Activated T-cell treated with anti-CD3 and anti-CD28 coated beads for 48 hours (primary cell): ENCODE measurements around the gene LYG2.
"Not testable (repeated sequence)": the region's sequence is repeated elsewhere in the genome, so short reads cannot be mapped to it uniquely, and the experiment has no call there.

Experiments used
- DNase-seq: peaks from one replicate; pipeline ENCODE4 v3.0.0-alpha.2; 2020; ENCODE audit warnings: low read depth

The LYG2 gene, protein sequence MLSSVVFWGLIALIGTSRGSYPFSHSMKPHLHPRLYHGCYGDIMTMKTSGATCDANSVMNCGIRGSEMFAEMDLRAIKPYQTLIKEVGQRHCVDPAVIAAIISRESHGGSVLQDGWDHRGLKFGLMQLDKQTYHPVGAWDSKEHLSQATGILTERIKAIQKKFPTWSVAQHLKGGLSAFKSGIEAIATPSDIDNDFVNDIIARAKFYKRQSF

GRCh38 chr2:99255491-99256318, at the start of gene LYG2:
Gene LYG2 (minus strand): TSS chr2:99255666. CDS start chr2:99254260, 1,406 bp downstream.
- no peak for DNase-seq

GRCh38 chr2:99301097-99301496, 45.6 kb upstream of the LYG2 start, which contains the start of gene LYG1:
Gene LYG1 (minus strand): TSS chr2:99301197. CDS start chr2:99295670, 5,527 bp downstream.
- DNase-seq = not testable (repeated sequence)

GRCh38 chr2:99299580-99299979, 44.1 kb upstream of the LYG2 start:
- no peak for DNase-seq

GRCh38 chr2:99297994-99298393, 42.5 kb upstream of the LYG2 start:
- DNase-seq = no peak

GRCh38 chr2:99285526-99285925, 30.1 kb upstream of the LYG2 start:
- no peak for DNase-seq

- DNase-seq = no peak
Measured at GRCh38 chr2:99279969-99280695, 24.7 kb upstream of the LYG2 start.

- DNase-seq = no peak
Measured at GRCh38 chr2:99278793-99279291, 23.4 kb upstream of the LYG2 start.

GRCh38 chr2:99278195-99278765, 22.8 kb upstream of the LYG2 start:
- not testable (repeated sequence) for DNase-seq

GRCh38 chr2:99275882-99276281, 20.4 kb upstream of the LYG2 start:
- no peak for DNase-seq

DNA sequence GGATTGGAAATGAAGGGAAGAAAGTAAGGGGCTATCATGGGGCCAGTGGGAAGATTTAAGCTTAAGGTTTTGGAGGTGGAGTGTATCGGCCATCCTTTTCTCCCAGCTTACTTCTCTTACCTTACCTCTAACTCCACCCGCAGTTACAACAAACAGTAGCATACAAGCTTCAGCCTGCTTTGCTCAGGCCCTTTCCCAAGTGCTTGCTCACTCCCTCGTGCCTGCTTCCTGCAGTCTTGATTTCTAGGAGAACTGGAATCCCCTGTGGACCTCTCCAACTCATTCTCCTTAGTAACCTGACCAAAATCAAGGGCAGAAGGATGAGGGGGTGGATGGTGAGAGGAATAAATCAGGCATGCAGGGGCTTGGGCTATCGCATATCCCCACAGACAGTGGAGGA, 5.8 kb upstream of the LYG2 start:
- no peak for DNase-seq

DNA sequence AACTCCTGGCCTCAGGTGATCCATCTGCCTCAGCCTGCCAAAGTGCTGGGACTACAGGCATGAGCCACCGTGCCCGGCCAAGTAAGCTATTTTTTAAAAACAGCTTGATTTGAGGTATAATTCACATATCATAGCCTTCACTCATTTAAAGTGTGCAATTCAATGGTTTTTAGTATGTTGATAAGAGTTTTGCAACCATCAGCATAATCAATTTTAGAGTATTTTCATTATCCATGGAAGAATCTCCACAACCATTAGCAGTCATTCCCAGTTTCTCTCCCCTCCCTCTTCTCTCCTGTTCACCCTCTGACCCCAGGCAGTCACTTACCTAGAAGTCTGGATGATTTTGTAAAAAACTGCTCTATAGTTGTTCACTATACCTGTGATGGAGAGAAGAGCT, 4.7 kb upstream of the LYG2 start:
- no peak for DNase-seq

DNA sequence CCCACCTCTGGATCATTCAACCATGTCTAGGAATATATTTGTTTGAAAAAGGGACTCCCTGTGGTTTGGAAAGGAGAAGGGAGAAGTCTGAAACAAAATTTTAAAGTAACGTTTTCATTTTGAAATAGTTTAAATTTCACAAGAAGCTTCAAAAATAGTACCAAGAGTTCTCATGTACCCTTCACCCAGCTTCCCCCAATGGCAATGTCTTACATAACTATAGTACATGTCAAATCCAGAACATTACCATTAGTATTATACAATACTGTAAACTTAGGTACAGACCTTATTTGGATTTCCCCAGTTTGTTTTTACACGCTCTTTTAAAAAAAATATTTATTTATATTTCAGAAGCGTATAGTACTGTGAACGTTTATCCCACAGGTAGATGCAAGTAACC, 4.0 kb upstream of the LYG2 start:
- no peak for DNase-seq

DNA sequence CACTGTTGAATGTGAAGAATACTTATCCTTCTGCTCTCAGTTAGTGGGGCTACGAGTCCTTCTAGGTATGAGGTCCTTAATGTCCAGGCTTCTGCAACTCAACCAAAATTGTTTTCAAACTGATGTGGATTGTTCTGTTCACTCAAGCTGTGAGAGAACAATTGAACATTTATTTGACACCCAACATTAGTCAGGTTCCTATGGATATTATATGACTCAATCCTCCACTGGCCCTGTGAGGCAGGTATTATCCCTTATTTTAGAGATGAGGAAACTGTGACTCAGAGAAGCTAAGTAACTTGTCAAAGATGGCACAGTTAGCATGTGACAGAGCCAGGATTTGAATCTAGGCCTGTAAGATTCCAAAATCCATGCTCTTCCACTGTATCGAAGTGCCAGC, 1.2 kb upstream of the LYG2 start:
- DNase-seq = no peak

DNA sequence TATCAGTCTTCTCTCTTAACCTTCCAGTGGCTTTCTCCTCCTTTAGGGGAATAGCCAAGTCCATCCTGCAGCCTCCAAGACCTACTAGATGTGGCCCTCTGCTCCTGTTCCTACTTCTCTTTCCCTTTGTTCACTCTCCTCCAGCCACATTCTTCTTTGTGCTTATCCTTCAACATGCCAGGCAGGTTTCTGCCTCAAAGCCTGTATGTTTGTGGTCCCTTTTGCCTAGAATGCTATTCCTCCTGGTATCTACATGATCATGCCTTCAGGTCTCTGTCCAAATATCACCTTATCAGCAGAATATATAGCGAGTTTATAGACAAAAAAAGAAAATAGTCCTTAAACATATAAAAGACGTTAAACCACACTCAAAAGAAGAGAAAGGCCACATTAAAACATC, 5.5 kb downstream of the LYG2 start:
- DNase-seq = no peak

GRCh38 chr2:99242151-99242550, 13.3 kb downstream of the LYG2 start:
- DNase-seq = no peak

GRCh38 chr2:99240431-99240830, 15.0 kb downstream of the LYG2 start:
- DNase-seq = no peak

GRCh38 chr2:99238599-99238998, 16.9 kb downstream of the LYG2 start:
- no peak for DNase-seq

DNA sequence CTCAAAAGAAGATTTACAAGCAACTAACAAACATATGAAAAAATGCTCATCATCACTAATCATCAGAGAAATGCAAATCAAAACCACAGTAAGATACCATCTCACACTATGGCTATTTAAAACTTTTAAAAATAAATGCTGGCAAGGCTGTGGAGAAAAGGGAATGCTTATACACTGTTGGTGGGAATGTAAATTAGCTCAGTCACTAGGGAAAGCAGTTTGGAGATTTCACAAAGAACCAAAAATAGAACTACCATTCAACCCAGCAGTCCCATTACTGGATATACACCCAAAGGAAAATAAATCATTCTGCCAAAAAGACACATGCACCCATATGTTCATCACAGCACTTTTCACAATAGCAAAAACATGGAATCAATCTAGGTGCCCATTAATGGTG, 22.3 kb downstream of the LYG2 start:
- DNase-seq = not testable (repeated sequence)

DNA sequence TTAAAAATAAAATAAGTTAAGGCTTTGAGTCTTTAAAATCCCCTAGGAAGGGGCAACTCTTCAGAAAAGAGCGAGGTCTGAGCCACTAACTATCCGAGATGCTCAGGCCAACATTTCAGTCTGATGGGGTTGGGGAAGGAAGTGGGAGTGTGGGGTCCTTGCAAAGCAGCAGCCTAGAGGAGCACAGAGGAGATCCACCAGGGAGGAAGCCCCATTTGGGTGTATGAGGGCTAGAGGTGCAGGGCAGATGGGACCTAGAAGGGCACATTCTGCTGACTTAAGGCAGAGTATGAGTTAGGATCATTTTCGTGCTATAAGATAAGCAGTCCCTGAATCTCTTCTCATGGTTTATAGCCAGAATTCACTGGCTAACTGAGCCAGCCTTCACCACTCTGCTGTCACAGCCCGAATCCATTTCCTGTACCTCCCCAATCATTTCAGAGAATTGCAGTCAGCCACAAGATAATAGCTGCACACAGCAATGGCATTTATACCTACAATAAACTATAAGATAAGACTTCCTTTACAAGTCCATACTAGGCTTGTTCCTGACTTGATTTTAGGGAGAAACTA, 37.5 kb downstream of the LYG2 start:
- no peak for DNase-seq

DNA sequence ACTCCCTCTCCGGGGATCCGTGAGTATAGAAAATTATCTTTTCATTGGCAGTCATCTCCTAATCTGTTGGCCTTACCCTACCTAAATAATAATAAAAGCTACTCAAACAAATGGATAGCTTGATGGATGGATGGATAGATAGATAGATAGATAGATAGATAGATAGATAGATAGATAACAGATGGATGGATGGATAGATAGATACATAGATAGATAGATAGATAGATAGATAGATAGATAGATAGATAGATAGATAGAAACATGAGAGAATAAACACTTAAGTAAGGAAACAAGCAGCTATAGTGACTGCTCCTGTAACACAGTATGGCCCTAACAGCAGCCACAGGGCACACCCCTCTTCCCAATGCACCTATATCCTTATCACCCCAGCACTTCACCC, 39.4 kb downstream of the LYG2 start:
- no peak for DNase-seq

GRCh38 chr2:99205491-99205890, 50.0 kb downstream of the LYG2 start:
- DNase-seq = no peak
